ENCODE measurements around the gene PEAK1. TPM values are rescaled to one million over a fixed set of nuclear protein-coding genes. Genes with fewer than 3 reads are reported as not detected.

Gene PEAK1
- total RNA-seq, 1 experiment from 2014 or later, result 36.7 TPM

GRCh38 chr15:77096138-77096537 lies 323.8 kb downstream of the PEAK1 start:
- no peak for DNase-seq (ENCODE audit: low spot score)
- Histone ChIP-seq H3K27me3 (replicated peaks; ENCODE audit: insufficient read depth, low read depth, low read length, poor library complexity) (no peaks in the 10 kb centered on the region), H3K9me3 (ENCODE audit: low read depth, low read length, poor library complexity, severe bottlenecking) (no peaks in the 10 kb centered on the region), H3K4me3 (ENCODE audit: low read depth, low read length, poor library complexity, severe bottlenecking) (no peak overlapping the region), H3K4me1 (ENCODE audit: insufficient read depth, low read length, poor library complexity, severe bottlenecking) (peaks cover 6% of the 10 kb centered on the region), H3K36me3 (ENCODE audit: insufficient read depth, low read length, poor library complexity, severe bottlenecking) (no peaks in the 10 kb centered on the region), H3K27ac (ENCODE audit: low read depth, low read length, poor library complexity, severe bottlenecking) (no peak overlapping the region)
- BruUV-seq (replicated peaks), result no TSS peak
- no peak for TF ChIP-seq EZH2 (IDR thresholded peaks at IDR 0.05; ENCODE audit: borderline replicate concordance, low read depth, low read length, poor library complexity, severe bottlenecking)
- TF ChIP-seq CTCF (conservative IDR thresholded peaks at IDR 0.05; ENCODE audit: low read depth, low read length), result no peak
- ChIA-PET POLR2A (ENCODE audit: low non-redundant PET) (no interaction called here), CTCF (no interaction called here)
- intact Hi-C loops (cut with micrococcal nuclease; ENCODE audit: unreplicated experiment), result no loop called here

- CTCF ChIA-PET, result interaction anchor here (0.6 kb wide), 1 partner anchor 380 kb away, joined by 4 read pairs; no protein-coding TSS in a partner anchor
- intact Hi-C loops (cut with micrococcal nuclease; ENCODE audit: unreplicated experiment), result no loop called here
- POLR2A ChIA-PET (ENCODE audit: low non-redundant PET), result no interaction called here
- H3K36me3 ChIP-seq (ENCODE audit: insufficient read depth, low read length, poor library complexity, severe bottlenecking), result no peaks in the 10 kb centered on the region
- H3K4me1 ChIP-seq (ENCODE audit: insufficient read depth, low read length, poor library complexity, severe bottlenecking), result peaks cover 6% of the 10 kb centered on the region
- no peak overlapping the region for H3K27ac ChIP-seq (ENCODE audit: low read depth, low read length, poor library complexity, severe bottlenecking)
- TF ChIP-seq CTCF (conservative IDR thresholded peaks at IDR 0.05; ENCODE audit: low read depth, low read length) (peak; percentile 61), EZH2 (IDR thresholded peaks at IDR 0.05; ENCODE audit: borderline replicate concordance, low read depth, low read length, poor library complexity, severe bottlenecking) (no peak)
- peak; percentile 45 for DNase-seq (ENCODE audit: low spot score)
- no TSS peak for BruUV-seq (replicated peaks)
- H3K4me3 ChIP-seq (ENCODE audit: low read depth, low read length, poor library complexity, severe bottlenecking), result no peak overlapping the region
- H3K27me3 ChIP-seq (replicated peaks; ENCODE audit: insufficient read depth, low read depth, low read length, poor library complexity), result no peaks in the 10 kb centered on the region
- no peaks in the 10 kb centered on the region for H3K9me3 ChIP-seq (ENCODE audit: low read depth, low read length, poor library complexity, severe bottlenecking)
These were observed 325.4 kb downstream of the PEAK1 start for GRCh38 chr15:77094397-77095030.

GRCh38 chr15:77093436-77093835 lies 326.5 kb downstream of the PEAK1 start:
- no peaks in the 10 kb centered on the region for H3K27me3 ChIP-seq (replicated peaks; ENCODE audit: insufficient read depth, low read depth, low read length, poor library complexity)
- peaks cover 6% of the 10 kb centered on the region for H3K4me1 ChIP-seq (ENCODE audit: insufficient read depth, low read length, poor library complexity, severe bottlenecking)
- CTCF ChIA-PET, result no interaction called here
- no peak overlapping the region for H3K27ac ChIP-seq (ENCODE audit: low read depth, low read length, poor library complexity, severe bottlenecking)
- H3K4me3 ChIP-seq (ENCODE audit: low read depth, low read length, poor library complexity, severe bottlenecking), result no peak overlapping the region
- TF ChIP-seq CTCF (conservative IDR thresholded peaks at IDR 0.05; ENCODE audit: low read depth, low read length) (no peak), EZH2 (IDR thresholded peaks at IDR 0.05; ENCODE audit: borderline replicate concordance, low read depth, low read length, poor library complexity, severe bottlenecking) (no peak)
- no TSS peak for BruUV-seq (replicated peaks)
- H3K36me3 ChIP-seq (ENCODE audit: insufficient read depth, low read length, poor library complexity, severe bottlenecking), result no peaks in the 10 kb centered on the region
- POLR2A ChIA-PET (ENCODE audit: low non-redundant PET), result no interaction called here
- no peak for DNase-seq (ENCODE audit: low spot score)
- no peaks in the 10 kb centered on the region for H3K9me3 ChIP-seq (ENCODE audit: low read depth, low read length, poor library complexity, severe bottlenecking)
- intact Hi-C loops (cut with micrococcal nuclease; ENCODE audit: unreplicated experiment), result no loop called here
